Measurements from ENCODE around the gene ATP8B2. TPM values are rescaled to one million over a fixed set of nuclear protein-coding genes. Genes with fewer than 3 reads are reported as not detected.

Gene ATP8B2
- total RNA-seq, 4 donors from 2014 or later, result 9.1 to 30.8 (median 19.6) TPM

- 86 to 87% methylated on average over 12 of the region's 12 CpGs for WGBS, 2 donors
- TF ChIP-seq, protein P1, sequence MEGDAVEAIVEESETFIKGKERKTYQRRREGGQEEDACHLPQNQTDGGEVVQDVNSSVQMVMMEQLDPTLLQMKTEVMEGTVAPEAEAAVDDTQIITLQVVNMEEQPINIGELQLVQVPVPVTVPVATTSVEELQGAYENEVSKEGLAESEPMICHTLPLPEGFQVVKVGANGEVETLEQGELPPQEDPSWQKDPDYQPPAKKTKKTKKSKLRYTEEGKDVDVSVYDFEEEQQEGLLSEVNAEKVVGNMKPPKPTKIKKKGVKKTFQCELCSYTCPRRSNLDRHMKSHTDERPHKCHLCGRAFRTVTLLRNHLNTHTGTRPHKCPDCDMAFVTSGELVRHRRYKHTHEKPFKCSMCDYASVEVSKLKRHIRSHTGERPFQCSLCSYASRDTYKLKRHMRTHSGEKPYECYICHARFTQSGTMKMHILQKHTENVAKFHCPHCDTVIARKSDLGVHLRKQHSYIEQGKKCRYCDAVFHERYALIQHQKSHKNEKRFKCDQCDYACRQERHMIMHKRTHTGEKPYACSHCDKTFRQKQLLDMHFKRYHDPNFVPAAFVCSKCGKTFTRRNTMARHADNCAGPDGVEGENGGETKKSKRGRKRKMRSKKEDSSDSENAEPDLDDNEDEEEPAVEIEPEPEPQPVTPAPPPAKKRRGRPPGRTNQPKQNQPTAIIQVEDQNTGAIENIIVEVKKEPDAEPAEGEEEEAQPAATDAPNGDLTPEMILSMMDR (IDR thresholded peaks at IDR 0.05), result no peak
- TF ChIP-seq POLR2A (IDR thresholded peaks at IDR 0.05), result no peak
- no peak for DNase-seq (ENCODE audit: low spot score in 2 of 2)
- H3K4me3 ChIP-seq (ENCODE audit: low read depth, poor library complexity, severe bottlenecking), result no peak overlapping the region
- intact Hi-C loops (cut with DNase I; ENCODE audit: low total_unique reads), result no loop called here
Observed at GRCh38 chr1:154344977-154345837, 19.9 kb downstream of the ATP8B2 start.

DNA sequence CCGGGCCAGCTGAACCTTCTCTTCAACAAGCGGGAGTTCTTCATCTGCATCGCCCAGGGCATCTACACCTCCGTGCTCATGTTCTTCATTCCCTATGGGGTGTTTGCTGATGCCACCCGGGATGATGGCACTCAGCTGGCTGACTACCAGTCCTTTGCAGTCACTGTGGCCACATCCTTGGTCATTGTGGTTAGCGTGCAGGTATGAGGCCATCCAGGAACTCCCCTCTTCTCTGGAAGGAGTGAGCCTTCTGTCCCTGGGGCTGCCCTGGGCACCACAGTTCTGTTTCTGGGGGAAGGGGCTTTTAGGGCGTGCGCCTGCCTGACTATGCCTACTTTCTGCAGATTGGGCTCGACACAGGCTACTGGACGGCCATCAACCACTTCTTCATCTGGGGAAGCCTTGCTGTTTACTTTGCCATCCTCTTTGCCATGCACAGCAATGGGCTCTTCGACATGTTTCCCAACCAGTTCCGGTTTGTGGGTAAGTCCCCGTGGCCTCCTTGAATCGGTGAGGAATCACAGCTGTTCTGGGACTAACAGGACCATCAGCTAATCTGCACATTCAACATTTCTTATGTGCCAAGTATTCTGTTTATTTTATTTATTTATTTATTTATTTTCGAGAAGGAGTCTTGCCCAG is 21.1 kb downstream of the ATP8B2 start:
- no peak for DNase-seq (ENCODE audit: low spot score in 2 of 2)
- H3K4me3 ChIP-seq (ENCODE audit: low read depth, poor library complexity, severe bottlenecking), result no peak overlapping the region
- intact Hi-C loops (cut with DNase I; ENCODE audit: low total_unique reads), result no loop called here
- WGBS, 2 donors, result 94 to 97% methylated on average over 14 to 15 of the region's 15 CpGs
- TF ChIP-seq POLR2A (IDR thresholded peaks at IDR 0.05), result no peak
- TF ChIP-seq, protein P1 (IDR thresholded peaks at IDR 0.05), result no peak

- no peak for DNase-seq (ENCODE audit: low spot score in 2 of 2)
- 86 to 91% methylated on average over 3 of the region's 3 CpGs for WGBS, 2 donors
- H3K4me3 ChIP-seq (ENCODE audit: low read depth, poor library complexity, severe bottlenecking), result no peak overlapping the region
- intact Hi-C loops (cut with DNase I; ENCODE audit: low total_unique reads), result no loop called here
- TF ChIP-seq POLR2A (IDR thresholded peaks at IDR 0.05), result no peak
- TF ChIP-seq, protein P1 (IDR thresholded peaks at IDR 0.05), result no peak
Observed at GRCh38 chr1:154347961-154348360, 22.6 kb downstream of the ATP8B2 start.

- intact Hi-C loops (cut with DNase I; ENCODE audit: low total_unique reads), result no loop called here
- no peak for TF ChIP-seq POLR2A (IDR thresholded peaks at IDR 0.05)
- TF ChIP-seq, protein P1 (IDR thresholded peaks at IDR 0.05), result no peak
- no peak for DNase-seq (ENCODE audit: low spot score in 2 of 2)
- no peak overlapping the region for H3K4me3 ChIP-seq (ENCODE audit: low read depth, poor library complexity, severe bottlenecking)
- WGBS, 2 donors, result 94 to 96% methylated on average over 27 of the region's 27 CpGs
Observed at GRCh38 chr1:154348429-154349076, 23.2 kb downstream of the ATP8B2 start.

- 79 to 90% methylated on average over 6 to 7 of the region's 7 CpGs for WGBS, 2 donors
- no peak overlapping the region for H3K4me3 ChIP-seq (ENCODE audit: low read depth, poor library complexity, severe bottlenecking)
- intact Hi-C loops (cut with DNase I; ENCODE audit: low total_unique reads), result no loop called here
- DNase-seq (ENCODE audit: low spot score in 2 of 2), result no peak
- TF ChIP-seq POLR2A (IDR thresholded peaks at IDR 0.05), result no peak
- TF ChIP-seq, protein P1 (IDR thresholded peaks at IDR 0.05), result no peak
Observed at GRCh38 chr1:154349121-154349520, 23.8 kb downstream of the ATP8B2 start.
